HG03045 (cell line): Measurements from ENCODE around the gene SULT4A1.

Experiments used
- ATAC-seq: cut with Tn5 transposase; IDR thresholded peaks from one replicate; pipeline ENCODE4 v1.9.1; 2021; ENCODE audit warnings: mild to moderate bottlenecking, moderate library complexity; ENCODE audit not compliant: unreplicated experiment

SULT4A1 gene

GRCh38 chr22:43861529-43861928, 784 bp downstream of the SULT4A1 start:
- ATAC-seq = no peak

GRCh38 chr22:43860831-43861230, 1.5 kb downstream of the SULT4A1 start:
- ATAC-seq = no peak

GRCh38 chr22:43860126-43860525, 2.2 kb downstream of the SULT4A1 start:
- ATAC-seq = no peak

- ATAC-seq = no peak
Measured at GRCh38 chr22:43859621-43860020, 2.7 kb downstream of the SULT4A1 start.

- ATAC-seq = no peak
Measured at GRCh38 chr22:43859176-43859575, 3.1 kb downstream of the SULT4A1 start.

- ATAC-seq = no peak
Measured at GRCh38 chr22:43858156-43858895, 4.0 kb downstream of the SULT4A1 start.

- no peak for ATAC-seq
Measured at GRCh38 chr22:43857367-43857766, 4.9 kb downstream of the SULT4A1 start.

- no peak for ATAC-seq
Measured at GRCh38 chr22:43855431-43855830, 6.9 kb downstream of the SULT4A1 start.

- ATAC-seq = no peak
Measured at GRCh38 chr22:43854786-43855271, 7.5 kb downstream of the SULT4A1 start.

GRCh38 chr22:43854121-43854785, 8.1 kb downstream of the SULT4A1 start:
- ATAC-seq = no peak

- no peak for ATAC-seq
Measured at GRCh38 chr22:43853328-43853931, 8.9 kb downstream of the SULT4A1 start.

- ATAC-seq = no peak
Measured at GRCh38 chr22:43852573-43853327, 9.6 kb downstream of the SULT4A1 start.

- no peak for ATAC-seq
Measured at GRCh38 chr22:43851979-43852307, 10.4 kb downstream of the SULT4A1 start.

- no peak for ATAC-seq
Measured at GRCh38 chr22:43851058-43851978, 11.0 kb downstream of the SULT4A1 start.

- no peak for ATAC-seq
Measured at GRCh38 chr22:43850529-43850928, 11.8 kb downstream of the SULT4A1 start.

GRCh38 chr22:43849731-43850130, 12.6 kb downstream of the SULT4A1 start:
- ATAC-seq = no peak

- no peak for ATAC-seq
Measured at GRCh38 chr22:43848366-43849171, 13.7 kb downstream of the SULT4A1 start.

- no peak for ATAC-seq
Measured at GRCh38 chr22:43847376-43848289, 14.7 kb downstream of the SULT4A1 start.
